Keratinocyte (primary cell): ENCODE results near the gene NPR1. TPM values are rescaled to one million over a fixed set of nuclear protein-coding genes. Genes with fewer than 3 reads are reported as not detected.

Experiments used
- DNase-seq: peaks from one replicate; pipeline ENCODE4 v3.0.0-alpha.2; 2011; ENCODE audit warnings: low read depth, missing footprints, low spot score
- FAIRE-seq: peaks from 2 replicates; lab custom pipeline; 2011; peaks lifted over from hg19 to GRCh38; lab: Jason Lieb, UNC
- H2AFZ ChIP-seq: 2 replicates; pipeline ENCODE4 v1.6.0; 2012; ENCODE audit warnings: low read length, control low read depth, inconsistent platforms; ENCODE audit not compliant: control insufficient read depth
- H3K27ac ChIP-seq: 2 replicates; pipeline ENCODE4 v1.5.1; 2011; ENCODE audit warnings: low read length; ENCODE audit not compliant: control insufficient read depth, insufficient read depth
- H3K27me3 ChIP-seq: 3 replicates; pipeline ENCODE4 v1.6.0; 2011; ENCODE audit warnings: low read length; ENCODE audit not compliant: control insufficient read depth, insufficient read depth; ENCODE audit errors: extremely low read depth
- H3K36me3 ChIP-seq, 2 experiments: 2 replicates in 1 of 2; 3 replicates in 1 of 2; pipeline ENCODE4 v1.5.1; 2011; ENCODE audit warnings: low read length in 2 of 2, mild to moderate bottlenecking in 1 of 2; ENCODE audit not compliant: control insufficient read depth in 2 of 2, insufficient read depth in 2 of 2; ENCODE audit errors: extremely low read depth in 1 of 2
- H3K4me1 ChIP-seq: 3 replicates; pipeline ENCODE4 v1.5.1; 2011; ENCODE audit warnings: low read length; ENCODE audit not compliant: control insufficient read depth, insufficient read depth; ENCODE audit errors: extremely low read depth
- H3K4me2 ChIP-seq: 3 replicates; pipeline ENCODE4 v1.6.0; 2011; ENCODE audit warnings: low read depth, low read length; ENCODE audit not compliant: control insufficient read depth, insufficient read depth; ENCODE audit errors: extremely low read depth
- H3K4me3 ChIP-seq, 3 experiments: fragments of 200-600 bp in 1 of 3; sonication (generic) in 1 of 3; 2 replicates in 2 of 3; 3 replicates in 1 of 3; pipeline ENCODE4 v1.5.1; 2011 to 2016; ENCODE audit warnings: low read length in 3 of 3, mild to moderate bottlenecking in 3 of 3, control low read depth in 2 of 3, inconsistent platforms in 1 of 3, low read depth in 1 of 3, mixed read lengths in 1 of 3, mixed run types in 1 of 3, moderate library complexity in 1 of 3; ENCODE audit not compliant: control insufficient read depth in 2 of 3, insufficient read depth in 2 of 3; ENCODE audit errors: extremely low read depth in 1 of 3
- H3K79me2 ChIP-seq: 2 replicates; pipeline ENCODE4 v1.6.0; 2012; ENCODE audit warnings: low read length; ENCODE audit not compliant: control insufficient read depth, insufficient read depth
- H3K9ac ChIP-seq: 3 replicates; pipeline ENCODE4 v1.6.0; 2011; ENCODE audit warnings: low read length; ENCODE audit not compliant: control insufficient read depth, insufficient read depth; ENCODE audit errors: extremely low read depth
- H3K9me1 ChIP-seq: 3 replicates; pipeline ENCODE4 v1.6.0; 2011; ENCODE audit warnings: low read length; ENCODE audit not compliant: control insufficient read depth, insufficient read depth; ENCODE audit errors: extremely low read depth
- H3K9me3 ChIP-seq: 2 replicates; pipeline ENCODE4 v1.5.1; 2012; ENCODE audit warnings: low read depth, low read length; ENCODE audit not compliant: control insufficient read depth
- H4K20me1 ChIP-seq: 3 replicates; pipeline ENCODE4 v1.6.0; 2011; ENCODE audit warnings: low read length; ENCODE audit not compliant: control insufficient read depth, insufficient read depth; ENCODE audit errors: extremely low read depth
- EZH2 ChIP-seq: IDR thresholded peaks from one replicate; pipeline ENCODE4 v1.6.1; 2012; ENCODE audit warnings: inconsistent platforms, mild to moderate bottlenecking, low read length, moderate library complexity
- dilution Hi-C: fragments of 300-500 bp; cut with MboI; formaldehyde crosslinking; loops from one replicate; pipeline ENCODE4 v1.7.0; 2020; ENCODE audit warnings: low sequenced_read_pairs; ENCODE audit not compliant: extremely low pct_ligation_motif_present
- polyA plus RNA-seq, 5 experiments: library from polyadenylated mRNA; depleted of rRNA in 3 of 5; stranded (reverse) in 3 of 5; stranded (forward) in 1 of 5; unstranded in 1 of 5; fragments of >200 nt; gene quantifications; 1 replicate in 1 of 5; 2 replicates in 3 of 5; 3 replicates in 1 of 5; pipeline versions ENCODE4 v1.2.1 to v1.2.3, GENCODE V29; 2011 to 2012; ENCODE audit warnings: missing spikeins in 2 of 5, low read depth in 1 of 5, low replicate concordance in 1 of 5
- TF ChIP-seq, protein P1 (sequence below), 3 experiments: IDR thresholded peaks in 1 of 3; conservative IDR thresholded peaks in 1 of 3; optimal IDR thresholded peaks in 1 of 3; 2 replicates in 2 of 3; 3 replicates in 1 of 3; pipeline versions ENCODE3 to v1.5.1; 2011; ENCODE audit warnings: low read length in 3 of 3, mild to moderate bottlenecking in 3 of 3, moderate library complexity in 2 of 3, control low read depth in 1 of 3, inconsistent platforms in 1 of 3; ENCODE audit not compliant: insufficient read depth in 2 of 3; ENCODE audit errors: extremely low read depth in 1 of 3

NPR1 gene
- polyA plus RNA-seq, 1 donor (not counting 4 experiments of a cell fraction or from before 2014, with no cell fraction given), result not detected

DNA sequence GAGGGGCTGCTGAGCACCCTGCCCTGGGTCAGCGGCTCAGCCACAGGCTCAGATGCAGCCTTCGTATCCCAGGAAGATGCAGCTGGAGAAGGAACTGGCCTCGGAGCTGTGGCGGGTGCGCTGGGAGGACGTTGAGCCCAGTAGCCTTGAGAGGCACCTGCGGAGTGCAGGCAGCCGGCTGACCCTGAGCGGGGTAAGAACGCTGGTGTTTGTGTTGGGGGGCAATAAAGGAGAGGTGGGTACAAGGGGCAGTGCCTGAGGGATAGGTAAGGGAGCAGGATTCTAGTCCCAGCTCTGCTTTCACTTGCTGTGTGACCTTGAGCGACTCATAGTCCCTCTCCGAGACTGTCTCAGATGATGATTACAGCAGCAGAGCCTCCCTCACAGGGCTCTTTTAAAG lies 6.4 kb downstream of the NPR1 start:
- dilution Hi-C loops, result loop anchor here (10.0 kb wide), 1 partner anchor 60 kb away; no protein-coding TSS in a partner anchor
- Histone ChIP-seq H3K79me2 (no peaks in the 10 kb centered on the region), H3K9ac (no peak overlapping the region), H3K4me1 (peaks cover 2% of the 10 kb centered on the region), H3K9me3 (no peaks in the 10 kb centered on the region), H3K27me3 (peaks cover 31% of the 10 kb centered on the region), H3K36me3 (no peaks in the 10 kb centered on the region), H3K4me3 (no peak overlapping the region), H3K27ac (no peak overlapping the region), H3K9me1 (no peaks in the 10 kb centered on the region), H3K4me2 (no peak overlapping the region), H4K20me1 (no peaks in the 10 kb centered on the region), H2AFZ (no peak overlapping the region)
- no peak for TF ChIP-seq EZH2
- TF ChIP-seq, protein P1, sequence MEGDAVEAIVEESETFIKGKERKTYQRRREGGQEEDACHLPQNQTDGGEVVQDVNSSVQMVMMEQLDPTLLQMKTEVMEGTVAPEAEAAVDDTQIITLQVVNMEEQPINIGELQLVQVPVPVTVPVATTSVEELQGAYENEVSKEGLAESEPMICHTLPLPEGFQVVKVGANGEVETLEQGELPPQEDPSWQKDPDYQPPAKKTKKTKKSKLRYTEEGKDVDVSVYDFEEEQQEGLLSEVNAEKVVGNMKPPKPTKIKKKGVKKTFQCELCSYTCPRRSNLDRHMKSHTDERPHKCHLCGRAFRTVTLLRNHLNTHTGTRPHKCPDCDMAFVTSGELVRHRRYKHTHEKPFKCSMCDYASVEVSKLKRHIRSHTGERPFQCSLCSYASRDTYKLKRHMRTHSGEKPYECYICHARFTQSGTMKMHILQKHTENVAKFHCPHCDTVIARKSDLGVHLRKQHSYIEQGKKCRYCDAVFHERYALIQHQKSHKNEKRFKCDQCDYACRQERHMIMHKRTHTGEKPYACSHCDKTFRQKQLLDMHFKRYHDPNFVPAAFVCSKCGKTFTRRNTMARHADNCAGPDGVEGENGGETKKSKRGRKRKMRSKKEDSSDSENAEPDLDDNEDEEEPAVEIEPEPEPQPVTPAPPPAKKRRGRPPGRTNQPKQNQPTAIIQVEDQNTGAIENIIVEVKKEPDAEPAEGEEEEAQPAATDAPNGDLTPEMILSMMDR (optimal IDR thresholded peaks at IDR 0.05 in 1 of 3, IDR thresholded peaks at IDR 0.05 in 1 of 3, conservative IDR thresholded peaks at IDR 0.05 in 1 of 3; ENCODE audit: extremely low read depth in 1 of 3, insufficient read depth in 2 of 3, low read length in 3 of 3), result no peak
- FAIRE-seq (no peak), DNase-seq (no peak)

DNA sequence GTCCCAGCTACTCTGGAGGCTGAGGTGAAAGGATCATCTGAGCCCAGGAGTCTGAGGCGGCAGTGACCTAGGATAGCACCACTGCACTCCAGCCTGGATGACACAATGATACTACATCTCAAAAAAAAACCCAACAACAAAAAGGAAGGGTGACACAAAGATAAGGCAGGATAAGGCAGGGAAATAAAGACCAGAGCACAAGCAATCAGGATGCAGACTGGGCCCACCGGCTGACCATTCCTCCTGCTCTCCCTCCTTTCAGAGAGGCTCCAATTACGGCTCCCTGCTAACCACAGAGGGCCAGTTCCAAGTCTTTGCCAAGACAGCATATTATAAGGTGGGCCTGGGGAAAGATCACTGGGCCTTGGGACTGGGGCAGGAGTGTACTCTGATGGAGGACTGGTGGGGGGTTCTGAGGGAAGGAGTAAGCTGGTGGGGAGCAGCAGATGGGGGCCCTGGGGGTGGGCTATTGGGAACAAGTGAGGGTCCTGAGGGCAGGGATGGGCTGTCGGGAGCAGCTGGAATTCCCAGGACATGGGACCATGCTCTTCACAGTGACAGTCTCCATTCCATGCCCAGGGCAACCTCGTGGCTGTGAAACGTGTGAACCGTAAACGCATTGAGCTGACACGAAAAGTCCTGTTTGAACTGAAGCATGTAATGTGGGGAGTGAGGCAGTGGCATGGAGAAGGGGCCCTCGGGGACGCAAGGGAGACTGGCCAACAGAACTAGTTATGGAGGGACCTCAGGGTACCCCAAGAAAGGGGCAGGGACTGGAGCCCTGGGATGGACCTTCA lies 7.3 kb downstream of the NPR1 start:
- H2AFZ ChIP-seq, result no peak overlapping the region
- H3K4me1 ChIP-seq, result peaks cover 2% of the 10 kb centered on the region
- no peaks in the 10 kb centered on the region for H3K9me3 ChIP-seq
- H3K9me1 ChIP-seq, result no peaks in the 10 kb centered on the region
- H3K36me3 ChIP-seq, result no peaks in the 10 kb centered on the region
- H3K4me2 ChIP-seq, result no peak overlapping the region
- FAIRE-seq (no peak), DNase-seq (no peak)
- H3K27me3 ChIP-seq, result peaks cover 23% of the 10 kb centered on the region
- H3K27ac ChIP-seq, result no peak overlapping the region
- H3K4me3 ChIP-seq, result no peak overlapping the region
- TF ChIP-seq, protein P1 (optimal IDR thresholded peaks at IDR 0.05 in 1 of 3, IDR thresholded peaks at IDR 0.05 in 1 of 3, conservative IDR thresholded peaks at IDR 0.05 in 1 of 3; ENCODE audit: extremely low read depth in 1 of 3, insufficient read depth in 2 of 3, low read length in 3 of 3), result no peak
- TF ChIP-seq EZH2, result no peak
- dilution Hi-C loops, result loop anchor here (10.0 kb wide), 1 partner anchor 59 kb away; no protein-coding TSS in a partner anchor
- H3K9ac ChIP-seq, result no peak overlapping the region
- H3K79me2 ChIP-seq, result no peaks in the 10 kb centered on the region
- no peaks in the 10 kb centered on the region for H4K20me1 ChIP-seq
